Heart left ventricle (tissue), 16 donors: ENCODE results near the gene ACCSL. TPM values are rescaled to one million over a fixed set of nuclear protein-coding genes. Genes with fewer than 3 reads are reported as not detected.

Experiments
- ATAC-seq, 4 donors: fragments of 200-7000 bp; cut with Tn5 transposase; one replicate each; pipeline ENCODE4 v1.9.1; 2020 to 2022; ENCODE audit warnings: moderate library complexity in 4 of 4, mild to moderate bottlenecking in 3 of 4, moderate number of reproducible peaks in 1 of 4
- DNase-seq, 5 donors: peaks; one replicate each; pipeline ENCODE4 v3.0.0-alpha.2; 2020
- H3K27ac ChIP-seq, 12 donors: fragments of 200-600 bp; sonication (generic) in 4 of 12; one replicate each; pipeline versions ENCODE4 v1.5.0 to v1.8.0; 2016 to 2022; ENCODE audit warnings: mild to moderate bottlenecking in 2 of 12
- H3K27me3 ChIP-seq, 9 donors: fragments of 200-600 bp; sonication (generic) in 2 of 9; one replicate each; pipeline versions ENCODE4 v1.5.1 to v1.8.0; 2016 to 2022; ENCODE audit warnings: mild to moderate bottlenecking in 3 of 9
- H3K36me3 ChIP-seq, 9 donors: fragments of 200-600 bp; sonication (generic) in 2 of 9; one replicate each; pipeline versions ENCODE4 v1.5.0 to v1.8.0; 2018 to 2022; ENCODE audit warnings: mild to moderate bottlenecking in 2 of 9
- H3K4me1 ChIP-seq, 12 donors: fragments of 200-600 bp; sonication (generic) in 4 of 12; one replicate each; pipeline versions ENCODE4 v1.5.0 to v1.8.0; 2016 to 2022; ENCODE audit warnings: mild to moderate bottlenecking in 3 of 12
- H3K4me3 ChIP-seq, 12 donors: fragments of 200-600 bp; sonication (generic) in 4 of 12; one replicate each; pipeline versions ENCODE4 v1.5.0 to v1.8.0; 2017 to 2022; ENCODE audit warnings: mild to moderate bottlenecking in 9 of 12, moderate library complexity in 4 of 12
- H3K9me3 ChIP-seq, 12 donors: fragments of 200-600 bp; sonication (generic) in 4 of 12; one replicate each; pipeline versions ENCODE4 v1.5.0 to v1.8.0; 2016 to 2022; ENCODE audit warnings: mild to moderate bottlenecking in 1 of 12
- CTCF ChIP-seq, 12 donors: fragments of 200-600 bp; sonication (generic) in 4 of 12; IDR thresholded peaks; one replicate each; pipeline versions ENCODE4 v1.5.0 to v1.8.0; 2018 to 2022; ENCODE audit warnings: antibody characterized with exemption in 12 of 12, mild to moderate bottlenecking in 5 of 12
- POLR2A ChIP-seq, 2 donors: fragments of 450-650 bp; IDR thresholded peaks; one replicate each; pipeline ENCODE4 v1.6.1; 2017; ENCODE audit warnings: antibody characterized with exemption in 2 of 2, mild to moderate bottlenecking in 2 of 2, moderate library complexity in 2 of 2
- WGBS, 4 donors: extraction: QIAGEN DNeasy Blood & Tissue Kit in 2 of 4; methylation state at CpG; one replicate each; pipeline versions ENCODE4 v1.1.5 to v1.1.7; 2013 to 2018; 5-methylcytosine and 5-hydroxymethylcytosine counted together
- intact Hi-C, 10 donors: fragments of 100-400 bp; cut with DNase I; formaldehyde crosslinking; loops; one replicate each; pipeline versions ENCODE4 v1.11.1 to v1.14.2; 2022
- polyA plus RNA-seq, 2 donors: library from polyadenylated mRNA; stranded (reverse); fragments of 200-250 nt; gene quantifications; one replicate each; pipeline ENCODE4 v1.2.3, GENCODE V29; 2013
- total RNA-seq, 9 donors: library from RNA; depleted of rRNA in 2 of 9; stranded (reverse); fragments of >200 nt in 2 of 9; fragmentation: NEBNext Ultra II Directional in 3 of 9; extraction: Animal tissue kit (Norgen Biotek cat#: 25700) in 3 of 9; gene quantifications; one replicate each; pipeline versions ENCODE4 v1.1.0 to v1.2.4, GENCODE V29; 2016 to 2023
- donor health status: ischemic (EF 13 %, LVEDD 7.1; RV severe dilation, severe dysfunction).
- donor health status: healthy with polysubstance abuse.
- donor health status: DM: no; HTN: yes; CAD: no.
- donor health status: DM: no; HTN: no; CAD: no.
- donor health status: ischemic (EF 25% LVEDD 6.9; RV normal size, moderate dysfunction).
- donor health status: ischemic (EF 25% LVEDD 5.7; RV mildly dilated, moderate dysfunction).
- donor health status: healthy.
- donor health status: DM: yes; HTN: yes; CAD: no.
- donor health status: ischemic (EF 35%, LVEDD 5.7; RV mildly dilated, moderate dysfunction).
- donor health status: nonischemic (EF 11% LVEDD 7.7; RV severe dilation, severe dysfunction).
- donor health status: DM: yes; HTN: yes; CAD: no.
- donor health status: PGD.
- donor health status: ischemic (EF 29% LVEDD 5.4; RV normal size, mild dysfunction).
- donor health status: nonischemic (EF 23%, LVEDD 6.1; RV moderate dilation, normal function).

The ACCSL gene
- total and polyA plus RNA-seq, 11 donors: not detected

DNA sequence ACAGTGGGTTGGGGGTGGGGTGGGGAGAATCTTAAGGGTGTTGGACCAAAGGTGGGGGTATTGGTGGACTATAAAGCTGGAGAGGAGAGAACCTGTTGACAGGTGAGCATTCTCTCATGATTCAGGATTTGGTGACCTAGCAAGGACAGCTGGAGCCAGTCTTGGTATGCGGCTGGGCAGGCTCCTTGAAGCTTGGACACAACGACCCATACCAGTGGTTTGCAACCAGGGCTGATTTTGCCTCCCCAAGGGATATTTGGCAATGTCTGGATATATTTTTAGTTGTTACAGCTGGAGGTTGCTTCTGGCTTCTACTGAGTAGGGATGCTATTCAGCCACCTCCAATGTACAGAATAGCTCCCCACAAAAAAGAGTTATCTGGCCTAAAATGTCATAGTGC, 53.3 kb downstream of the ACCSL start:
- 80 to 87% (median 84%) methylated on average over 2 of the region's 2 CpGs for WGBS, 4 donors
- no peak overlapping the region for H3K4me3 ChIP-seq
- DNase-seq (no peak), ATAC-seq (no peak)
- no peak overlapping the region for H3K27ac ChIP-seq
- H3K9me3 ChIP-seq: no peaks in the 10 kb centered on the region
- peaks cover 0 to 51% (median 25%) of the 10 kb centered on the region in 12 donors for H3K4me1 ChIP-seq
- H3K36me3 ChIP-seq: peaks cover 0 to 4% (median 0%) of the 10 kb centered on the region in 9 donors
- intact Hi-C loops: loop anchor here in 2 of 10 donors (10.0 kb wide), 3 partner anchors 56 to 434 kb away; partner anchors contain the start of gene ACCSL (in 1 of the 2)
- TF ChIP-seq POLR2A (IDR thresholded peaks at IDR 0.05) (no peak), CTCF (IDR thresholded peaks at IDR 0.05) (no peak)
- no peaks in the 10 kb centered on the region for H3K27me3 ChIP-seq

GRCh38 chr11:44104481-44105294, 56.9 kb downstream of the ACCSL start:
- intact Hi-C loops: loop anchor here in 2 of 10 donors (10.0 kb wide), 3 partner anchors 60 to 430 kb away; partner anchors contain the start of gene ACCSL (in 1 of the 2)
- no peak for DNase-seq
- 92 to 96% (median 95%) methylated on average over 5 of the region's 5 CpGs for WGBS, 4 donors
- no peak for ATAC-seq
- Histone ChIP-seq H3K27ac (no peak overlapping the region), H3K4me3 (no peak overlapping the region), H3K9me3 (no peaks in the 10 kb centered on the region), H3K4me1 (peaks cover 0 to 35% (median 13%) of the 10 kb centered on the region in 12 donors), H3K36me3 (peaks cover 0 to 27% (median 20%) of the 10 kb centered on the region in 9 donors), H3K27me3 (no peaks in the 10 kb centered on the region)
- TF ChIP-seq CTCF (IDR thresholded peaks at IDR 0.05) (no peak), POLR2A (IDR thresholded peaks at IDR 0.05) (no peak)

- no peak overlapping the region for H3K27ac ChIP-seq
- DNase-seq: no peak
These were observed 60.5 kb downstream of the ACCSL start for GRCh38 chr11:44108260-44108659.

More at GRCh38 chr11:44108260-44108659, 60.5 kb downstream of the ACCSL start:
- Histone ChIP-seq H3K4me3 (no peak overlapping the region), H3K36me3 (peaks cover 0 to 44% (median 26%) of the 10 kb centered on the region in 9 donors), H3K27me3 (no peaks in the 10 kb centered on the region), H3K9me3 (no peaks in the 10 kb centered on the region), H3K4me1 (peaks cover 7 to 51% (median 24%) of the 10 kb centered on the region in 12 donors)
- WGBS, 4 donors: 81 to 85% (median 83%) methylated on average over 6 of the region's 6 CpGs
- intact Hi-C loops: loop anchor here in 2 of 10 donors (10.0 kb wide), 3 partner anchors 63 to 427 kb away; partner anchors contain the start of gene ACCSL (in 1 of the 2)
- TF ChIP-seq CTCF (IDR thresholded peaks at IDR 0.05) (no peak), POLR2A (IDR thresholded peaks at IDR 0.05) (no peak)
- no peak for ATAC-seq

Other genes starting within 250 kb of the ACCSL start
- gene ALKBH3, start 167.2 kb upstream of the ACCSL start, total RNA-seq: 10 to 100 TPM; 13.1 to 24.7 (median 19.5) TPM
- gene ALKBH3, start 167.2 kb upstream of the ACCSL start, polyA plus RNA-seq: 10 to 100 TPM; 20.5 to 22.4 TPM
- gene C11orf96, start 105.3 kb upstream of the ACCSL start, total RNA-seq: 100 to 1,000 TPM in 1 of 9 donors, 10 to 100 TPM in 7, 1 to 10 TPM in 1; 9.6 to 109 (median 18.1) TPM
- gene C11orf96, start 105.3 kb upstream of the ACCSL start, polyA plus RNA-seq: 10 to 100 TPM in 1 of 2 donors, 1 to 10 TPM in 1; 7.9 to 18.5 TPM
- gene ACCS, start 18.3 kb downstream of the ACCSL start, total RNA-seq: 10 to 100 TPM in 3 of 9 donors, 1 to 10 TPM in 6; 1.6 to 13.5 (median 8.3) TPM
- gene ACCS, start 18.3 kb downstream of the ACCSL start, polyA plus RNA-seq: 10 to 100 TPM in 1 of 2 donors, 1 to 10 TPM in 1; 1.7 to 16.7 TPM
- 10 to 100 TPM; 24.3 to 41.9 (median 31.9) TPM for gene EXT2, start 47.7 kb downstream of the ACCSL start, total RNA-seq
- gene EXT2, start 47.7 kb downstream of the ACCSL start, polyA plus RNA-seq: 10 to 100 TPM; 12.6 to 37.8 TPM